ENCODE data around the gene FAM120B. TPM values are rescaled to one million over a fixed set of nuclear protein-coding genes. Genes with fewer than 3 reads are reported as not detected.
A peak's percentile ranks its signal among the peaks of the same experiment; 100 is the strongest.

FAM120B gene
- total RNA-seq, 1 experiment from 2014 or later, result 11.1 TPM

DNA sequence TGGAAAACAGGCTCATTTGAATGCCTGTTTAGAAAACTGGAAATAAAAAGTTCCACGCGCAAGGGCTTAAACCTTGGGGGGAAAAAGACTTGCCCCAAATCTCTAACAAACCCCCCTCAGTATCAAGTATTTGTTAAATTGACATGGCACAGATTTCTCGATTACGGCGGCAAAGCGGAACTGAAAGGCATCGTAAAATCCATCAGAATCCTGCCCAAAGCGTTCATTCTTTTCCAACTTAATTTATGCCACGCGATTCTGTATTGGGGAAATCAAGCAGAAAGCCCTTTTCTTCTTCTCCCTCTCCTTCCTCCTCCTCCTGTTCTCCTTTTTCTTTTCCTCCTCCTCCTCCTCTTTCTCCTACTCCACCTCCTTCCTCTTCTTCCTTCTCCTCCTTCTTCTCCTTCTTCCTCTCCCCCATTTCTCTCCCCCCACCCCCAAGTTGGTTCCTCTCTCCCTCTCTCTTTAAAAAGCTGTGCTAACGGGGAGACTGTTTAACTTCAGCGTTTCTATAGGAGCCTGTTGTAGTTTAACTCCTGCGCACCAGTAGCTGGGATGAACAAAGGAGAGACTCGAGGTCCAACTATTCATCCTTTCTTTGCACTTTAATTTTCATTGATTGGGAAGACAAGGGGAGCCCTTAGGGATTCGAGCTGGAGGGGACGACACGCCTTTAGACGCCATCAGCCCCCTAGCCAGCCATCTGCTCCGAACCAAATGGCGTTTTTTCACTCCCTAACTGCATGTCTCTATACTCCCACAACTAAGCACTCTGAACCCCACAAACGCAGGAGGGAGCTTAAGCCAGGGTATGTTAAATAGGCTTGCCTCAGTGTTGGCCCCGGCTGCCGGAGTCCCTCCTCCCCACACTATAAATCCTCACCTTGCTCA lies 13.0 kb upstream of the FAM120B start:
- in situ Hi-C loops (cut with HindIII; ENCODE audit: low pct_unique_long_range_greater_than_20kb, low sequenced_read_pairs), result no loop called here
- no peak for DNase-seq (ENCODE audit: low read depth, low spot score)

DNA sequence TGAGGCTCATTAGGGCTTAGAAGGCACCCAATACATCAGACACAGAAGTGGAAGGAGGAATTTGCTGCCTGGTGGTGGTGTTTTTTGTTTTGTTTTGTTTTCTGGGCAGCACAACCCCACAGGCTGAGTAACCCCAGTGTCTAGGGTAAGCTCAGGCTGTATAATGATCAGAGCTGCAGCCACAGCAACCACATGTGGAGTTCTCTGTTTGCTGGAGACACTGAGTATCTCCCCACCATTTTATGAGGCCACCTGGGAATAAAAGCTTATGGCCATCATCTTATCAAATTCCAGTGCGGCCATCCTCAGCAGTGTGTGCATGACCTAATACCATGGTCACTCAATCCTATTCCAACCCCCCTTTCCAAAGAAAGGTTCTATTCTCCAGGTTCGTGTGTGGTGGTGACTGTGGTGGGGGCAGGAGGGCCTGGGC lies 12.2 kb upstream of the FAM120B start:
- in situ Hi-C loops (cut with HindIII; ENCODE audit: low pct_unique_long_range_greater_than_20kb, low sequenced_read_pairs), result no loop called here

DNA sequence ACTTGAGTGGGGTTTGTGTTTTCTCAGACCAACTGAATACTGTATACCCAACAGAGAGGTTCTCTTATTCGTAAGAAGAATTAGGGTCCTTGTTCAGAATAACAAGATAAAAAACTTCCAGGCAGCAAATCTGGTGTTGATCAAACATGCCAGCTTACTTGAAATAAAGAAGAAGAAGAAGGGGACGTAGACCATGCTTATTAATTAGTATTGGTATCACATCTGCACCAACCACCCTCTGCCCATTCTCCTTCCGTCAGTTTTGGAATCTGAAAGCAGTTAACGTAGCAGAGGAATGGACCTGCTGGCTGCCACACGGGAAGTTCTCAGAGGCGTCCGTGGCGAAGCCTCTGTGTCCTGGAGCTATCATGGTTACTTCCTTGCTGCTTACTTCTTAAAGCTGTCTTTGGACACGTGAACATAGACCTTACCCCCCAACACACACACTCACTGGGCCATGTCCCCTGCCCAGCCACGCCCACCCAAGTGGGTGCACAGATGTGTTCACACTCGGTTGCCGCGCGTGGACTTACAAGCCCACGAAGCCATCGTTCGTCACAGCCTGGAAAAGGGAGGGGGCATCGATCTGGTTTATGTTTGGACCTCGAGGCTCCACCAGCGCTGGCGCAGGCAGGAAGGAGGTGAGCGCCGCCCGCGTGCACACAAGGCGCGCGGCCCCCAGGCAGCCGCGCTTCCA lies 11.6 kb upstream of the FAM120B start:
- in situ Hi-C loops (cut with HindIII; ENCODE audit: low pct_unique_long_range_greater_than_20kb, low sequenced_read_pairs), result no loop called here
- no peak for DNase-seq (ENCODE audit: low read depth, low spot score)

More for the DNA sequence above, 12.2 kb upstream of the FAM120B start:
- no peak for DNase-seq (ENCODE audit: low read depth, low spot score)

DNA sequence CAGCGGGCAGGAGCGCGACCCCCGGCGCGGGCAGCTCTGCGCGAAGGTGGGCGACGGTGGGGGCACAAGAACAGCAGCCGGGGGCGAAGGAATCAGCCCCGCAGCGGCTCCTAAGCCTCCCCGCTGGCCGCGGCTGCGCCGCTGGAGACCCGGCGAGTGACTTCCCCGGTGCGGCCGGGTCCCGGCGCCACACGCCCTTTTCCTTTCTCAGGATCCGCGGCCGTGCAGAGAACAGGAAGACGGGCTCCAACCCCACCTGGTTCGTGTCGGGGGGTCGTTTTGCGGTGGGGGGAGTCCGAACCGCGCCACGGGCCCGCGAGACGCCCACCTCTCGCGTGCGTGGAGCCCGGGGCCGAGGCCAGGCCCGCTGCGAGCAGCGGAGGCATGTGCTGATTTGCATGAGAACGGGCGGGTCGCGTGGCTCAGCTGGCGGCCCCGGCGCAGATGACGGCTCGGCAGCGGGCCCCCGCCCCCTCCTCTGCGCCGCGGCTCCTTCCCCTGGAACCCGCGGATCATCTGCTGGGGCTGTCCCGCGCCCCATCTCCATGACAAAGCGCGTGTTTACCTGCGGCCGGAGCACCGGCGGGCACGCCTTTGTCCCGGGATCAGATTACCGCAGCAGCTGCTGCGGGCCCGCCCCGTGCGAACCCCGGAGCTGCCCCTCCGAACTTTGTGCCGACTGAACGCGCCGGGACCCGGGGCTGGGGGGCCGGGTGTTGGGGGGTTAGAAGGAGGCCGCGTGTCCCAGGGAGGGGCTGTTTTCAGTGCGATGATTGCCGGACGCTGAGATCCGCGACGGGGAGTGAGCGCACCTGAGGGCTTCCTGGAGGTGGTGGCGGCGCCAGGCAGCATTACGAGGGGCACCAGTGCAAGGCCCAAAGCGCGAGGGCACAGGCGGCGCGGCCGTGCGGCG lies 10.8 kb upstream of the FAM120B start:
- DNase-seq (ENCODE audit: low read depth, low spot score), result no peak
- in situ Hi-C loops (cut with HindIII; ENCODE audit: low pct_unique_long_range_greater_than_20kb, low sequenced_read_pairs), result no loop called here

DNA sequence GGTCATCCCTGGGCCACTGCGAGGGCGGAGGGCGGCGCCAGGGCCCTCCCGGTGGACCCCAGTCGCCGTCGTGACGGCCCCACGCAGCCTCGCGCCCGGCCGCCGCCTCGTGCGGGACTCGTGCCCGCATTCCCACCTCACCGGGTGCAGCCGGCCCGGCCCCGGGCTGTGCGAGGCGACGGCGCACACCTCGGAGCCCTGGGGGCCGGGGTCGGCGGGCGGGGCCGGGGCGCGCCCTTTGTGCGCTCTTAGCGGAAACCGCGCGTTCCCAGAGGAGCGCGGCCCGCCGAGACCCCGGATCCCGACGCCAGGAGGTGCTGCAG lies 10.2 kb upstream of the FAM120B start:
- in situ Hi-C loops (cut with HindIII; ENCODE audit: low pct_unique_long_range_greater_than_20kb, low sequenced_read_pairs), result no loop called here

DNA sequence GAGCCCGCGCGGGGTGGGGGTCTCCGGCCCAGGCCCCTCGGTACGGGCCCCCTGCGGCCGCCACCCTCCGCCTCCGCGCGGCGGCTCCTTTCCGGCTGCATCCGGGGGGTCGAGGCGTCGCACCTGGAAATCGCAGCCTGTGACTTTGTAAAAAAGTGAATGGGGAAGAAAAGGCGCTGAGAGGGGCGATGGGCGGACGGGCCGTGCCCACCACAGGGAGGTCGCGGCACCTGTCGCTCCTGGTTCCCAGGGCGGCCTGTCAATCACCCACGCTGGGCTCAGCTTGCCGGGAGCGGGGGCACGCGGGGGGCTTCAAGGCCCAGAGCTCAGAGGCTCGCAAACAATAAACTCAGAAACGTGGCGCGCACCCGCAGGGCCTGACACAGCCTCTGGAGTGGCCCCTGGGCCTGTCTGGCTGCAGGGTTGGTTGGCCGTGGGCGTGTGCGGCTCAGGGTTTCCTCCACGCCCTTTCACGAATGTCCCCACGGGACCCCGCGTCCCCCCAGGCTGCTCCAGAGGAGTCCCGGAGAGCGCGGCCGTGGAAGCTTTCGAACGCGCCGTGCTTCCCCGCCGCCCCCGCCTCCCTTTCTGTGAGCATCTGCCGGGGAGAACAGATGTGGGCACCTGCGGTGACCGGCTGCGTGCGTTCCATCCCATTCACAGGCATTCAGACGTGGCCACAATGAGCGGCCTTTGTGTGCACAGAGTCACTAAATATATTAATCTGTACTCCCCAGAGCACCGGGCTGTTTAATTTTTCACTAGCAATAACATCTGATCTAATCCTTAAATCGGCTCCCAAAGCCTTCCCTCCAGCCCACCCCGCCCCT lies 9.6 kb upstream of the FAM120B start:
- in situ Hi-C loops (cut with HindIII; ENCODE audit: low pct_unique_long_range_greater_than_20kb, low sequenced_read_pairs), result no loop called here
- no peak for DNase-seq (ENCODE audit: low read depth, low spot score)

More for the DNA sequence above, 10.2 kb upstream of the FAM120B start:
- DNase-seq (ENCODE audit: low read depth, low spot score), result no peak

DNA sequence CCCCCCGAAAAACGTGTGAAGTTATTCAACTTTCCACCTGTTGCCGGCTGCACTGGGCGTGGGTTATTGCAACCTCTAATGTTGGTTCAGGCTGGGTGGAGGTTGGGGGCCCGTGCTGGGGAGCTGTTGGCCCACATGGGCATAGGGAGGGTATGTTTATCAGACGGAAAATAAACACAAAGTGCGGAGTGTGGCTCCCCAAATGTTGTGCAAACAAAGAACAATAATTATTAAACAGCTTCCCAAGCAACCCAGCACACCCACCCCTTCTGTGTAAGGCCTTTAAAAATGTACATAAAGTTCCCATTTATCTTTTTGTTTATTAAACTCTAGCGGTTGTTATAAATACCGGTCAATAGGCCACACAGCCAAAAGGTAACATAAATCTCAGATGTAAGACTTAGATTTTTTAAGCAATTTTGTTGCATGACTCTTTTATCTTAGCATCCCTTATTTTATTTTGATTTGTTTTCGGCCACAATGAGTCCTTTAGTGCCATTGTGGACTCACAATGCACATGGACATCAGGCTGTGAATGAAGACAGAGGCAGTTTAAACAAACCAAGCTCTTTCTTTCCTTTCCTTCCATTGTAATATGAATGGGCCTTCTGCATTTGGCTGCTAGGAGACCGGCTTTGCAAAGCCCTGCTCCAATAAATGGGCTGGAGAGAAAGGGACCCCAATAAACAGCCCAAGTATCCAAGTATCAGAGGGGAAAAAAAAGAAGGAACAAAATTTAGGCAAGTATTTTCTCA lies 8.8 kb upstream of the FAM120B start:
- in situ Hi-C loops (cut with HindIII; ENCODE audit: low pct_unique_long_range_greater_than_20kb, low sequenced_read_pairs), result no loop called here
- no peak for DNase-seq (ENCODE audit: low read depth, low spot score)

DNA sequence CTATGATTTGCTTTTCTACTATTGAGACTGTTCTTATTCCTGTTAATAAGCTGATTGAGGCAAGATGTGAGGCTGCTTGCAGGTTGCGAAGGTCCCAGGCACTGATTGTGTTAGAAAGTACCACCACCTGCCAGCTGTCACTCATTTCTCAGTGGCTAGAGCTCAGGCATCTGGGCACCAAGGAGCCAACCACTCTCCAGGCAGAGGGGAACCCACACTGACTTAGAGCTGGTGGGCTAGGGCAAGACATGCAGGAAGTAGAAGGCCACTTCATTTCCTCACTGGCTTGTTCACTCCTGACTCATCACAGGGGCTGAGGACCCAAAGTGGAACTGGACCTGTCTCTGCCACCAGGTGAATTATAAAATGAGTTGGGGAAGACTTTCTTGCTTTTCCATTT lies 7.9 kb upstream of the FAM120B start:
- no peak for DNase-seq (ENCODE audit: low read depth, low spot score)
- in situ Hi-C loops (cut with HindIII; ENCODE audit: low pct_unique_long_range_greater_than_20kb, low sequenced_read_pairs), result no loop called here

DNA sequence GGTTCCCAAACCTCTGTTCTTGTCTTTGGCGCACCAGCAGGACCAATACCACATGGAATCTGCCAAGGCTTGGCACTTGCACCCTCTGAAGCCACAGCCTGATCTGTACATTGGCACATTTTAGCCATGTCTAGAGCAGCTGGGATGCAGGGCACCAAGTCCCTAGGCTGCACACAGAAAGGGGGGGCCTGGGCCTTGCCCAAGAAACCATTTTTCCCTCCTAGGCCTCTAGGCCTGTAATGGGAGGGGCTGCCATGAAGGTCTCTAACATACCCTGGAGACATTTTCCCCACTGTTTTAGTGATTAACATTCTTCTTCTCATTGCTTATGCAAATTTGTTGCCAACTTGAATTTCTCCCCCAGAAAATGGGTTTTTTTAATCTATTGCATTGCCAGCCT lies 5.4 kb upstream of the FAM120B start:
- in situ Hi-C loops (cut with HindIII; ENCODE audit: low pct_unique_long_range_greater_than_20kb, low sequenced_read_pairs), result no loop called here
- DNase-seq (ENCODE audit: low read depth, low spot score), result no peak

DNA sequence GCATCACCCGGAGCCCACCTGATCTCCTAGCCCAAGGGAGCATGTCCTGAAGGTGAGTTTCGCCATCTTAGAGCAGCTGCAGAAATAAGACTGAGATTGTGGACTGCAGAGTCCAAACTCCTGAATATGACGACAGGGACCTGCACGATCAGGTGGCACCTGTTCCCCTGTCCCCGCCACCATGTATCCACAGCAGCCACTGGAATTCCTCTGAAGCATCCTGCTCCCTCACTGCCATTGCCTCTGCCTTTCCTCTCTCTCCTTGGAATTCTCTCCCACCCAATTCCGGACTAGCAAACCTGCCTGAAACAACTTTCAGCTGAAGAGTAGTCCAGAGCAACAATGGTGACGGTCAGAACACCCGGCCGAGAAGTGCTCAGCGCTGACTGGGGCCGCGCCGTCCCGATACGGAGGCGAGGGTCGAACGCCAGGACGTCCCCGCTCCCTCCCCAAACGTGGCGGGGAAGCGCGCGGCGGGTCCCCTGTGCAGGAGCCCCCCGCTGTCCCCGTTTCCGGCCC lies 694 bp upstream of the FAM120B start:
- in situ Hi-C loops (cut with HindIII; ENCODE audit: low pct_unique_long_range_greater_than_20kb, low sequenced_read_pairs), result no loop called here
- DNase-seq (ENCODE audit: low read depth, low spot score), result no peak

DNA sequence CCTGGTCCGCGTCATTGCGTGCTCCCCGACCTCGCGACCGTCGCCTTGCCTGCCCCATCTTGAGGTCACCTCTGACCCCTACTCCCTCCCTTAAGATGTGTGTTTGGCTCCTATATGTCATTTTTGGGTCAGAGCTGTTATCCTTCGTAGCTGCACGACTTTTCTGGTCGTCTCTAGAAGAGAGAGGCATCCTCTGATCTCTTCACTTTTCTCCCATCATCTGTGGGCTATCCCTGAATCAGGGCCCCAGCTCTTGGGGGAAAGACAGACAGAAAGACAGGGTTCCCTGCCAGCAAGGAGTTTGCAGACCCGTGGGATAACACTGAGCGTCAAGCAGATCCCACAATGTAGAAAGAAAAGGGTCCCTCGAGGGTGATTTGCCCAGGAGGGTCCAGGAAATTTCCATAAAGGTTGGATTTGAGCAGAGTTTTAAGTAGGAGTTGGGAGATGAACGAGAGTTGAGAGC lies 555 bp downstream of the FAM120B start:
- no peak for DNase-seq (ENCODE audit: low read depth, low spot score)
- in situ Hi-C loops (cut with HindIII; ENCODE audit: low pct_unique_long_range_greater_than_20kb, low sequenced_read_pairs), result no loop called here

DNA sequence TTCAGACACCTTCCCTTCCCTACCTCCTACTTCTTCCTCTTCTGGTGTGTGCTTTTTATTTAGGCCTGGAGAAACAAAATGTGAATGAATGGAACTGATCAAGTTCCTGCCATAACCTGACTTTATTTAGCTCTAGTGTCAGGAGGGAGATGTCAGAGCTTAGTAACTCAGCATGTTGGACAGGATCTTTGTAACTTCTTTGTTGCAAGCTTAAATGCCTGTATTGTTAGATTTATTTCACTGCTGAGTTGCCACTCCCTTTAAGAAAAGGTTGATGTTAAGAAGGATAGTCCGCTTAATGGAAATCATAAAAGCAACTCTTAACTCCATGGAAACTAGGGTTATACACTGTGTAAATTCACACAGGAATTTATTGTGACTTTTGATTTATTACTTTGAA lies 2.2 kb downstream of the FAM120B start:
- DNase-seq (ENCODE audit: low read depth, low spot score), result peak; percentile 42
- in situ Hi-C loops (cut with HindIII; ENCODE audit: low pct_unique_long_range_greater_than_20kb, low sequenced_read_pairs), result no loop called here

DNA sequence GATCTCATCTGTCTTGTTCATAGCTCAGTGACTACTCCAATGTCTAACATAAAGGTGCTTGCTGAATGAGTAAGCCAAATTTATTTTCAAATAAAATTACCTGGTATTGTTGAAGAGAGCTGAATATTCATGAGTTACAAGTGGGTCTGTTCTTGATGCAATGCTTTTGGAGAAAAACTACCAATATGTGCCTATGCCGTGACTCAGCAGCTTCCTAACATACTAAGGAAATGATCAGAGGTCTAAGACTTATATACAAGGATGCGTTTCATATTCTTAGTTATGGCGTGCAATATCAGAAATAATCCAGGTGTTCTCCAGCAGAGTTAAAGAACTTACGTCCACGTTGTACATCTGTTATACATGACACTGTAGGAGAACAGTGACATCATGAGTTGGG lies 5.1 kb downstream of the FAM120B start:
- in situ Hi-C loops (cut with HindIII; ENCODE audit: low pct_unique_long_range_greater_than_20kb, low sequenced_read_pairs), result no loop called here
- DNase-seq (ENCODE audit: low read depth, low spot score), result no peak

DNA sequence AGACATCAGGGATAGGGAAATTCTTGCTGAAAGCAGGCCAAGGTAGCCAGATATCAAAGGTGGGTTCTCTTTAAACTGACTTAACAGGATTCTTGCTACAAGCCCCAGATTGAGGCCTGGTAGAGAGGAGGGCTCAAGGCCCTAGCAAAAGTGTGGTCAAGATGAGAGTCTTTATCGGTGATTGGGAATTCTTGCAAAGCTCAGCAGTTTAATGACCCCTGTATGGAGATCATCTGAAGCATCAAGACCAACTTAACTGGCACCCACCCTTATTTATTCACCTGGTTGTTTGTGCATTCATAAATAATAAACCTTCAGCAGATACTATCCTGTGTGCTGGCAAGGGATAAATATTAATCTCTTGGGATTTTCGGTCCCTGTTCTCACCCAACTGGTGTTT lies 6.3 kb downstream of the FAM120B start:
- no peak for DNase-seq (ENCODE audit: low read depth, low spot score)
- in situ Hi-C loops (cut with HindIII; ENCODE audit: low pct_unique_long_range_greater_than_20kb, low sequenced_read_pairs), result no loop called here

DNA sequence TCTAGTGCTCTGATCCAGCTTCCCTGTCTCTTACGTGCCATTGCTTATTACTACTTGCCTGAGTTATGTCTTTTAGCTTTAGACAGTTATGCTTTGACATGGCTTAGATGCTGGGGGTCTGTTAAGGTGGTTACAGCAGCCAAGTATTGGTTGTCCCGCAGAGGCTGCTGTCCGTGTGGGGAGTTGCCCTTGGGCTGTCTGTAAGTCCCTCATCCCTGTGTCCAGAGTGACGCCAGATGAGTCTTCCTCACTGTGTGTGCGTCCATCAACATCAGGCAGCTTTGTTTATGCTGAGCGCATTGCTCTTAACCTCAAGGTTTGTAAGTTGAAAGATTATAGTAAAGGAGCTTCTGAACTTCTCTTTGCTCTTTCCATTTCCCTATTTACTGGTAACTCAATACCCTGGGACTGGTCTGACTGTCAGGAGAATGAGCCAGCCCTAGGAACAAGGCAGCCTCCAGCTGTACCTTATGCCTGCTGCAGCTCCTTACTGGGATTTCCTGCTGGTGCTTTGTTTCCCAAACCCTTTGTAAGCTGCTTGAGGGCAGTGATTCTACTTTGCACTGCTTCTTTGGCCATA lies 7.2 kb downstream of the FAM120B start:
- in situ Hi-C loops (cut with HindIII; ENCODE audit: low pct_unique_long_range_greater_than_20kb, low sequenced_read_pairs), result no loop called here

DNA sequence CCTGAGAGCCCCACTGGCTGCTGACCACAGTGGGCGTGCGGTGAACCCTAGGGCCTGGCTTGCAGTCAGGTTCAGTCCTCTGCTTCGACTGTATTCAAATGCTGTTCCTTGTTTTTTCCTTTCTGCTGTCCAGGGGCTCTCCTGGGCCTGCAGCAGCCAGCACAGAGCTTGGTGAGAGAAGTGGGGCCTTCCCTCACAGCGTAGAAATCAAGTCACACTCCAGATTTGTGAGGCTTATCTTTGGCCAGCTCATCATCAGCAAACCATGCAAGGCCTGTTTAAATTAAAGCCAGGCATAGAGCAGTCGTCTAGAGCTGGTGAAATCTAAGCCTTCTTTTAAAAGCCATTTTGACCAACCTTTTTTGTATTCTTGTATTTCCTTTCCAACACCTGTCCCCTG lies 8.4 kb downstream of the FAM120B start:
- in situ Hi-C loops (cut with HindIII; ENCODE audit: low pct_unique_long_range_greater_than_20kb, low sequenced_read_pairs), result no loop called here
- no peak for DNase-seq (ENCODE audit: low read depth, low spot score)

More for the DNA sequence above, 7.2 kb downstream of the FAM120B start:
- no peak for DNase-seq (ENCODE audit: low read depth, low spot score)

Measured in SK-MEL-5 (cell line).